Hepatocyte (in vitro differentiated cells): ENCODE results near the gene ITPRIPL2. TPM values are rescaled to one million over a fixed set of nuclear protein-coding genes. Genes with fewer than 3 reads are reported as not detected.

Experiments
- DNase-seq: peaks from one replicate; pipeline ENCODE4 v3.0.0-alpha.2; 2016; ENCODE audit warnings: low spot score
- H2AFZ ChIP-seq: fragments of 200-600 bp; sonication (generic); 2 replicates; pipeline ENCODE4 v1.6.0; 2016; ENCODE audit warnings: antibody characterized with exemption, mild to moderate bottlenecking
- H3K27ac ChIP-seq: fragments of 200-600 bp; sonication (generic); 2 replicates; pipeline ENCODE4 v1.5.1; 2016; ENCODE audit warnings: mild to moderate bottlenecking
- H3K27me3 ChIP-seq: fragments of 200-600 bp; sonication (generic); 2 replicates; pipeline ENCODE4 v1.6.1; 2016
- H3K36me3 ChIP-seq: fragments of 200-600 bp; sonication (generic); replicated peaks from 2 replicates; pipeline ENCODE4 v1.5.1; 2016; ENCODE audit warnings: low read depth; ENCODE audit not compliant: insufficient read depth
- H3K4me1 ChIP-seq: fragments of 200-600 bp; sonication (generic); 2 replicates; pipeline ENCODE4 v1.5.1; 2016; ENCODE audit warnings: mild to moderate bottlenecking, moderate library complexity; ENCODE audit not compliant: insufficient read depth
- H3K4me2 ChIP-seq: fragments of 200-600 bp; sonication (generic); 2 replicates; pipeline ENCODE4 v1.6.0; 2016
- H3K4me3 ChIP-seq: fragments of 200-600 bp; sonication (generic); 2 replicates; pipeline ENCODE4 v1.5.1; 2016; ENCODE audit warnings: mild to moderate bottlenecking
- H3K79me2 ChIP-seq: fragments of 200-600 bp; sonication (generic); 2 replicates; pipeline ENCODE4 v1.6.0; 2017; ENCODE audit warnings: mild to moderate bottlenecking
- H3K9me2 ChIP-seq: fragments of 200-600 bp; sonication (generic); replicated peaks from 2 replicates; pipeline ENCODE4 v1.6.0; 2017; ENCODE audit warnings: mild to moderate bottlenecking; ENCODE audit not compliant: insufficient read depth
- H3K9me3 ChIP-seq: fragments of 200-600 bp; sonication (generic); 2 replicates; pipeline ENCODE4 v1.5.1; 2016; ENCODE audit warnings: low read depth, mild to moderate bottlenecking
- H4K20me1 ChIP-seq: fragments of 200-600 bp; sonication (generic); 2 replicates; pipeline ENCODE4 v1.6.0; 2016; ENCODE audit warnings: mild to moderate bottlenecking; ENCODE audit not compliant: insufficient read depth, poor library complexity, severe bottlenecking
- CTCF ChIP-seq: fragments of 200-600 bp; sonication (generic); IDR thresholded peaks from 2 replicates; pipeline ENCODE4 v1.5.1; 2016; ENCODE audit warnings: antibody characterized with exemption, mild to moderate bottlenecking; ENCODE audit not compliant: poor library complexity
- EZH2 ChIP-seq: fragments of 200-600 bp; sonication (generic); IDR thresholded peaks from 2 replicates; pipeline ENCODE4 v1.6.1; 2016; ENCODE audit warnings: antibody characterized with exemption, mild to moderate bottlenecking, borderline replicate concordance
- EZH2phosphoT487 ChIP-seq: fragments of 200-600 bp; sonication (generic); IDR thresholded peaks from one replicate; pipeline ENCODE4 v1.6.1; 2018; ENCODE audit warnings: antibody characterized with exemption, mild to moderate bottlenecking, low read depth, moderate library complexity; ENCODE audit not compliant: unreplicated experiment, severe bottlenecking
- WGBS: methylation state at CpG from one replicate; pipeline ENCODE4 v1.1.6; 2016; ENCODE audit warnings: low lambda C conversion rate; ENCODE audit errors: missing lambda C conversion rate; 5-methylcytosine and 5-hydroxymethylcytosine counted together
- polyA plus RNA-seq: library from polyadenylated mRNA; unstranded; fragments of >200 nt; fragmentation: Nextera tagmentation; extraction: Ambion mirVana; gene quantifications from 2 replicates; pipeline ENCODE4 v1.2.1, GENCODE V29; 2016
- total RNA-seq: library from RNA; depleted of rRNA; stranded (reverse); fragments of >200 nt; gene quantifications from 2 replicates; pipeline ENCODE4 v1.2.3, GENCODE V29; 2014

The ITPRIPL2 gene
- total and polyA plus RNA-seq, 2 experiments from 2014 or later: 10.3 to 20.1 TPM

- peak overlapping the region; percentile 83 for H2AFZ ChIP-seq
- peaks cover 40% of the 10 kb centered on the region for H3K4me1 ChIP-seq
- TF ChIP-seq EZH2: no peak
- TF ChIP-seq CTCF: no peak
- no peak for TF ChIP-seq EZH2phosphoT487
- H3K4me2 ChIP-seq: peak overlapping the region; percentile 95
- peak; percentile 46 for DNase-seq
- peaks cover 47% of the 10 kb centered on the region for H3K79me2 ChIP-seq
- H3K9me2 ChIP-seq: no peaks in the 10 kb centered on the region
- peak overlapping the region; percentile 55 for H3K4me3 ChIP-seq
- no peaks in the 10 kb centered on the region for H3K9me3 ChIP-seq
- H3K27me3 ChIP-seq: no peaks in the 10 kb centered on the region
- 62% methylated on average over 43 of the region's 80 CpGs for WGBS
- no peaks in the 10 kb centered on the region for H3K36me3 ChIP-seq
- peak overlapping the region; percentile 92 for H3K27ac ChIP-seq
- H4K20me1 ChIP-seq: peaks cover 6% of the 10 kb centered on the region
These were observed 789 bp downstream of the ITPRIPL2 start for GRCh38 chr16:19114359-19115147.

GRCh38 chr16:19115148-19116021, 1.6 kb downstream of the ITPRIPL2 start:
- Histone ChIP-seq H3K4me3 (no peak overlapping the region), H3K79me2 (peaks cover 51% of the 10 kb centered on the region), H3K27me3 (no peaks in the 10 kb centered on the region), H3K4me2 (peak overlapping the region; percentile 95), H2AFZ (no peak overlapping the region), H3K27ac (no peak overlapping the region), H3K4me1 (peaks cover 40% of the 10 kb centered on the region), H4K20me1 (peaks cover 6% of the 10 kb centered on the region), H3K9me2 (no peaks in the 10 kb centered on the region), H3K9me3 (no peaks in the 10 kb centered on the region), H3K36me3 (no peaks in the 10 kb centered on the region)
- no peak for TF ChIP-seq EZH2
- no peak for TF ChIP-seq EZH2phosphoT487
- TF ChIP-seq CTCF: no peak
- DNase-seq: no peak
- WGBS: 97% methylated on average over 50 of the region's 50 CpGs

- no peak overlapping the region for H2AFZ ChIP-seq
These were observed 3.1 kb downstream of the ITPRIPL2 start for GRCh38 chr16:19116711-19117449.

More at GRCh38 chr16:19116711-19117449, 3.1 kb downstream of the ITPRIPL2 start:
- Histone ChIP-seq H3K4me1 (peaks cover 37% of the 10 kb centered on the region), H3K27me3 (no peaks in the 10 kb centered on the region), H3K27ac (no peak overlapping the region), H4K20me1 (peaks cover 9% of the 10 kb centered on the region), H3K9me2 (no peaks in the 10 kb centered on the region), H3K9me3 (no peaks in the 10 kb centered on the region), H3K36me3 (no peaks in the 10 kb centered on the region), H3K4me2 (peak overlapping the region; percentile 71), H3K4me3 (no peak overlapping the region), H3K79me2 (peaks cover 55% of the 10 kb centered on the region)
- TF ChIP-seq CTCF (no peak), EZH2 (no peak), EZH2phosphoT487 (no peak)
- DNase-seq: no peak
- WGBS: 76% methylated on average over 6 of the region's 6 CpGs
